KOPT-K1 (cell line): Measurements from ENCODE around the gene CNTNAP5.

Experiments
- H3K27ac ChIP-seq: fragments of 200-600 bp; sonication (generic); 2 replicates; pipeline ENCODE4 v1.5.1; 2016; ENCODE audit warnings: antibody characterized with exemption, mild to moderate bottlenecking, low read depth, low read length; ENCODE audit not compliant: poor library complexity, severe bottlenecking
- H3K36me3 ChIP-seq: fragments of 200-600 bp; sonication (generic); 2 replicates; pipeline ENCODE4 v1.5.1; 2017; ENCODE audit warnings: antibody characterized with exemption, mild to moderate bottlenecking, low read length, moderate library complexity; ENCODE audit not compliant: insufficient read depth
- H3K9me3 ChIP-seq: fragments of 200-600 bp; sonication (generic); 2 replicates; pipeline ENCODE4 v1.5.1; 2017; ENCODE audit warnings: antibody characterized with exemption, low read length, mild to moderate bottlenecking; ENCODE audit not compliant: insufficient read depth, poor library complexity, severe bottlenecking

Gene CNTNAP5

DNA sequence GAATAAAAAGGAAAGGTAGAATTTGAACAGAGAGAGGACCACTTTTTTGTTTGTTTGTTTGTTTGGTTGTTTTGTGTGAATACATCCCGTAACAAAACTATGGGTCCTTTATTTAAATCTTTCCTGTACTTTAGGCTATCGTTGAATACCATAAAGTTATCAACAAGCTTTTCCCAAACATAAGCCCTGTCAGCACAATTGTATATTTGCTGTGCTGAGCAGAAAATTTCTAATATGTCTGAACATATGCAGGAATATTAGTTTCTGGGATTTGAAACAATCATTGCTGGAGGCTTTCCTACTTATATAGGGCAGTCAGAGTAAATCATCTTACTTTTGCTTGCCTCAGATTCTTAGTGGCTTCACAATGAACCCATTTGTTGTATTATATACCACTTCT is 536.4 kb downstream of the CNTNAP5 start:
- Histone ChIP-seq H3K9me3 (no peaks in the 10 kb centered on the region), H3K27ac (no peak overlapping the region), H3K36me3 (no peaks in the 10 kb centered on the region)

DNA sequence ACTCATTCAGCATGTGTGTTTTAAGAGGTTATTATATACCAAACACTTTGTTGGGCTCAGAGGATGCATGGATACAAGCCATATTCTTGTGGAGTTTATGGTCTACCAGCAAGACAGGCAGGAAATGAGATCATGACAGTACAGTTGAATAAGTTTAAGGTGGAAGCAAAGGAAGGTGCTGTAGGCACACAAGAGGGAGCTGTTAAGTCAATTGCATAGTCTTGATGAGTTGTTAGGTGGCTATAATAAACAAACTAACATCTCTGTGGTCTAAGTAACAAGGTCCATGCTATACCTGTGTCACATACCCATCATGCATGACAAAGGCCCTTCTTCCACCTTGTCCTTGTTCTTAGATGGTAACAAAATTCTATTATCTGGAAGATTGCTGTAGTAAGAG is 538.3 kb downstream of the CNTNAP5 start:
- no peaks in the 10 kb centered on the region for H3K36me3 ChIP-seq
- H3K9me3 ChIP-seq, result no peaks in the 10 kb centered on the region
- no peak overlapping the region for H3K27ac ChIP-seq

GRCh38 chr2:124566518-124566970 is 541.5 kb downstream of the CNTNAP5 start:
- H3K27ac ChIP-seq, result no peak overlapping the region
- no peaks in the 10 kb centered on the region for H3K36me3 ChIP-seq
- no peaks in the 10 kb centered on the region for H3K9me3 ChIP-seq

GRCh38 chr2:124570872-124571271 is 545.8 kb downstream of the CNTNAP5 start:
- H3K9me3 ChIP-seq, result no peaks in the 10 kb centered on the region
- H3K27ac ChIP-seq, result no peak overlapping the region
- no peaks in the 10 kb centered on the region for H3K36me3 ChIP-seq

DNA sequence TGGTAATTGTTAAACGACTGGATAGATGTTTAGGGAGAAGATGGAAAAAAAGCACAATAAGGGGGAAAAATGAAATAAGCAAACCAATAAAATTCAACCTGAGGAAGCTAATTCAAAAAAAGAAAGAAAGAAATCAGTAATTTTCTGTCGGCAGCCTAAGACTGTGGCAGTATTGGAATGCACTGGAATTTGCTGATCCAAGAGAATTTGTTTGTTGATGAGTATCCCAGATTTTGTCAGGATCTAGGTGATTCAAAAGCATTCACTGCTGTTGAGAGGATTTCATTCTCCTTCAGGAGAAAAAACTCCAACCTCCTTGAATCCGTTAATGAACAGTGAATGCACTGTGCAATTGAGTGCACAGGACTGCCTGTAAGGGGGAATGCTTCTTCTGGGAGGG is 546.7 kb downstream of the CNTNAP5 start:
- Histone ChIP-seq H3K27ac (no peak overlapping the region), H3K36me3 (no peaks in the 10 kb centered on the region), H3K9me3 (no peaks in the 10 kb centered on the region)

GRCh38 chr2:124572934-124573634 is 548.0 kb downstream of the CNTNAP5 start:
- Histone ChIP-seq H3K36me3 (no peaks in the 10 kb centered on the region), H3K27ac (no peak overlapping the region), H3K9me3 (no peaks in the 10 kb centered on the region)

DNA sequence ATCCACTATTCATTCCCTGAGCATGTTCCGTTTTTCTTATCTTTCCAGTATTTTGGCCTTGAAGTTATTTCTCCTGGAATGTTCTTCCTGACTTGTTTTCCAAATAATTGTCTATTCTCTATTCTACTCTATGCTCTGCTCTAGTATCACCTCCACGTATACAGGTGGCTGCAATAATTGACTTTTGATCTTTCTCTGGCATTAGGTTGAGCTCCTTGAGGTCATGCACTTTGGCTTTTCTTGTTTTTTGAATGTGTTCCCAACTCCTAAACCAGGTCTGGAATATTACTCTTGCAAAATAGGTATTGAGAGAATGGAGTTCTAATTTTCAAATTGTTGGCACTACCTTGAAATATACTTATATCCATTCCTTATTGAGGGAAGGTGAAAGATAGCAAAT is 550.4 kb downstream of the CNTNAP5 start:
- H3K27ac ChIP-seq, result no peak overlapping the region
- no peaks in the 10 kb centered on the region for H3K36me3 ChIP-seq
- no peaks in the 10 kb centered on the region for H3K9me3 ChIP-seq

DNA sequence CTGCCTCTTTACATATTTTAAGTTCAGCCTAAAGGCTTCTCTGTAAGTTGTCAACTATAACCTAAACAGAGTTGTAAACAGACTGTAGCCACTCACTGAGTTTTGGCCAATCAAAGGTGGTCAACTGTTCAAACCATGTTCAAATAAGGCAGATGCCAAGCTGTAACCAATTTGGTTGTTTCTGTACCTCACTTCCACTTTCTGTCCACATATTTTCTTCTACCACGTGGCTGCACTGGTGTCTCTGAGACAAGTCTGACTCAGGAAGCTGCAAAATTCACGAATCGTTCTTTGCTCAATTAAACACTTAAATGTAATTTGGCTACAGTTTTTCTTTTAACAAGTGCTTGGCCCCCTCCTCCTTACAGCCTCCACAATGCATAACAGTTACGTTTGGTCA is 555.2 kb downstream of the CNTNAP5 start:
- no peaks in the 10 kb centered on the region for H3K36me3 ChIP-seq
- H3K9me3 ChIP-seq, result no peaks in the 10 kb centered on the region
- H3K27ac ChIP-seq, result no peak overlapping the region

DNA sequence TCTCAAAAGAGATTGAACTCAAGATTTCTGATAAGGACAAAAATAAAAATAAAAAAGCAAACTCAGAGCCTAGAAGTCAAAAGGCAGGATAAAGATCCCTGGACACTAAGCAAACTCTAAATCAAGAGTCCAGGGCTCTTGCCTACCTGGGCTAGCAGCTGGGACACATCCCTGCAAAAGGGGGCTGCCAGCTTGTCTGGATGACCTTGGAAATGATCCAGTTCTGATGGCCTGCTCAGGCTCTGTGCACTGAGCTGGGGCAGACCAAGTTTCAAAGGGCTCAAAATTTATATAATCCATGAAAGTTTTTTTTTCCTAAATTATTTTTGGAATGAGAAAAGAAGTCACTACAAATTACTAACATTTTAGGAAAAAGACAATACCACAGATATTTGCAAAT is 557.3 kb downstream of the CNTNAP5 start:
- no peaks in the 10 kb centered on the region for H3K9me3 ChIP-seq
- H3K36me3 ChIP-seq, result no peaks in the 10 kb centered on the region
- H3K27ac ChIP-seq, result no peak overlapping the region

DNA sequence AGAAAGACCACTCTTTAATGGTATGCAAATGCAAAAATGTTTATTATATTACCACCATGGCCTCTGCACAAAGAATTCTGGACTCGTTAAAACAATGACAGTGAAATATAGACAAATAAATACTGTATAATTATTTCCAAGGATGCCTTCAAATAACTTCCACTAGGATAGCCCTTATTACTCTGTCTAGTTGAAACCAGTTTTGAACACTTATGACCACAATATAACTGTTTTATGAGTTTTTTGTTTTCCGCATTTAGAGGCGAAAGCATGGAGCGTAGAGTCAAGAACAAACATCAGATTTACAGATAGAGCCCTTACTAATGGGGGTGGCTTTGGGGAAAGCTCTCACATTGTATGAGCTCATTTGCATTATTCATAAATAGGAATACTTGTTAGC is 559.5 kb downstream of the CNTNAP5 start:
- Histone ChIP-seq H3K27ac (no peak overlapping the region), H3K36me3 (no peaks in the 10 kb centered on the region), H3K9me3 (no peaks in the 10 kb centered on the region)

DNA sequence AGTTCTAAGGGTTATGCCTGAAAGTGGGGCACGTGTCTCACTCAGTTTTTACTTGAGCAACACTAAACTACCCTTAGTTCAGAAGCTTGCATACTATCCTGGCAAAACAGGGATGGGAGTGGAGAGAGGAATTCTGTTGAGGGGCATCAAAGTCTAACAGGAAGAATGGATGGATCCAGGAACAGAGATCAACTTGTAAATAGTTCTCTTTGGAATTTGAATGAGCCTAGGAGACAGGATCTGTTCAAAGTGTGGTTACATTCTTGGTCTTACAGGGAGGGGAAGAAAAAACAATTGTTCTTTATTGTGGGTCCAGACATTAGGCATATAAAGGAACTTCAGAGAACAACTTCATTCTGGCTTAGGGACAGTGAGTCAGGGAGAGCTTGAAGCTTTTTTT is 560.2 kb downstream of the CNTNAP5 start:
- Histone ChIP-seq H3K27ac (no peak overlapping the region), H3K36me3 (no peaks in the 10 kb centered on the region), H3K9me3 (no peaks in the 10 kb centered on the region)

- H3K27ac ChIP-seq, result no peak overlapping the region
- no peaks in the 10 kb centered on the region for H3K36me3 ChIP-seq
- no peaks in the 10 kb centered on the region for H3K9me3 ChIP-seq
Observed at GRCh38 chr2:124586210-124586609, 561.1 kb downstream of the CNTNAP5 start.

DNA sequence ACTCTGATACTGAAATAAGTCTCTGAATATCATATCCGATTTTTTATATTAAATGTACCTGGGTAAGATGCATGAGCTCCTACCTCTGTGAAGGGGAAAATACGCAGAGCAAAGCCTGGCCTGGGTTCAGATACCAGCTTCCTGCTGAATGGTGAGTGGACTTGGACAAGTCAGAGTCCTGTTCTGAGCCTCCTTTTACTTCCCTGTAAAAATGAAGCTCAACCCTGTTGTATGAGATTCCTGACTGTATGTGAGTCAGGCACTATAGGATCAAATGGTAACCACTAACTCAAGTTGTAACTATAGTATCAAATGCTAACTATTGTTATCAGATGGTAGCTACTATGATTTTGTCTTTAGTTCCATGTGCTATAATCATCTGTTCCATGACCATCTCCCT is 561.7 kb downstream of the CNTNAP5 start:
- no peaks in the 10 kb centered on the region for H3K9me3 ChIP-seq
- H3K27ac ChIP-seq, result no peak overlapping the region

DNA sequence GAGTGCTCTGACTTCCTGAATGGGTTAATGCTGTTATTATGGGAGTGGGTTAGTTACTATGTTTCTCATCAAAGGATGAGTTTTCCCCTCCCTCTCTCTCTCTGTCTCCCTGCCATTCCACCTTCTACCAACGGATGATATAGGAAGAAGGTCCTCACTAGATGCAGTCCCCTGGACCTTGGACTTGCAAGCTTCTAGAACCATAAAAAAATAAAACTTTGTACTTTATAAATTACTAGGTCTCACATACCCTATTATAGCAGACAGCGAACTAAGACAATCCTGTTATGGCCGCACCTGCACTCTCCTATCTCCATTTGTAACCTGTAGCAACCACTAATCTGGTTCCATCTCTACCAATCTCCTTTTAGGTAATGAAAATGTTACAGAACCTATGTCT is 564.9 kb downstream of the CNTNAP5 start:
- Histone ChIP-seq H3K9me3 (no peaks in the 10 kb centered on the region), H3K27ac (no peak overlapping the region), H3K36me3 (no peaks in the 10 kb centered on the region)

More for the DNA sequence above, 561.7 kb downstream of the CNTNAP5 start:
- H3K36me3 ChIP-seq, result no peaks in the 10 kb centered on the region

- H3K9me3 ChIP-seq, result no peaks in the 10 kb centered on the region
- no peaks in the 10 kb centered on the region for H3K36me3 ChIP-seq
- no peak overlapping the region for H3K27ac ChIP-seq
Observed at GRCh38 chr2:124602759-124603158, 577.7 kb downstream of the CNTNAP5 start.

- no peak overlapping the region for H3K27ac ChIP-seq
- no peaks in the 10 kb centered on the region for H3K9me3 ChIP-seq
- no peaks in the 10 kb centered on the region for H3K36me3 ChIP-seq
Observed at GRCh38 chr2:124604940-124605339, 579.9 kb downstream of the CNTNAP5 start.
